ENCODE measurements around the gene ZBTB21. TPM values are rescaled to one million over a fixed set of nuclear protein-coding genes. Genes with fewer than 3 reads are reported as not detected.

The ZBTB21 gene
- total RNA-seq, 1 donor from 2014 or later: 38.1 TPM

- no peak for DNase-seq
- no peak overlapping the region for H3K4me3 Mint-ChIP-seq
- peaks cover 2% of the 10 kb centered on the region for H3K27me3 Mint-ChIP-seq
- no peaks in the 10 kb centered on the region for H3K9me3 Mint-ChIP-seq
- no peaks in the 10 kb centered on the region for H3K36me3 Mint-ChIP-seq (ENCODE audit: low read depth)
- H3K27ac Mint-ChIP-seq: no peak overlapping the region
- H3K4me1 Mint-ChIP-seq: no peaks in the 10 kb centered on the region
- intact Hi-C loops (cut with micrococcal nuclease): no loop called here
These were observed 22.8 kb upstream of the ZBTB21 start for GRCh38 chr21:42032968-42033367.

- Mint-ChIP-seq H3K27ac (no peak overlapping the region), H3K4me3 (no peak overlapping the region), H3K27me3 (peaks cover 2% of the 10 kb centered on the region), H3K9me3 (no peaks in the 10 kb centered on the region), H3K36me3 (ENCODE audit: low read depth) (no peaks in the 10 kb centered on the region), H3K4me1 (no peaks in the 10 kb centered on the region)
- intact Hi-C loops (cut with micrococcal nuclease): no loop called here
- DNase-seq: no peak
These were observed 22.1 kb upstream of the ZBTB21 start for GRCh38 chr21:42032266-42032665.

DNA sequence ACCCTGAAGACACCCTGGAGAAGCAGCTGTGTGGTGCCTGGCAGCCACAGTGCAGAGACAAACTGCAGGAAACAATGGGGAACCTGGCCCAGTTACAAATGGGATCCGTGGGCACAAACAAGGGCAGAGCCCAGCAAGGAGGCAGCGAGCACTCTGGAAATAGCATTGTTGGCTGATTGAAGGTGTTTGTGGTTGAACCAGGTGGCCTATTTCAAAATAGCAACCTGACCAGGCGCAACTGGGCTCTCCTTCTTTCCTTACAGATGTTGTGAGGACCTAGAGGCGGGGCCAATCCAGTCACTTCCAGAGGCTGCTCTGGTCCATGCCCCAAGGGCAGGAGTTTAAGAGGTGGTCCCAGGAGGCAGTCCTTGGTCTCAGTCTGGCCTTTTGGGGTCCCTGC lies 21.7 kb upstream of the ZBTB21 start:
- DNase-seq: no peak
- Mint-ChIP-seq H3K4me1 (no peaks in the 10 kb centered on the region), H3K27me3 (peaks cover 2% of the 10 kb centered on the region), H3K36me3 (ENCODE audit: low read depth) (no peaks in the 10 kb centered on the region), H3K27ac (no peak overlapping the region), H3K4me3 (no peak overlapping the region), H3K9me3 (no peaks in the 10 kb centered on the region)
- intact Hi-C loops (cut with micrococcal nuclease): no loop called here

GRCh38 chr21:42031241-42031640 lies 21.1 kb upstream of the ZBTB21 start:
- intact Hi-C loops (cut with micrococcal nuclease): no loop called here
- Mint-ChIP-seq H3K27me3 (peaks cover 2% of the 10 kb centered on the region), H3K36me3 (ENCODE audit: low read depth) (no peaks in the 10 kb centered on the region), H3K9me3 (no peaks in the 10 kb centered on the region), H3K27ac (no peak overlapping the region), H3K4me3 (no peak overlapping the region), H3K4me1 (no peaks in the 10 kb centered on the region)
- DNase-seq: no peak

GRCh38 chr21:42030311-42030710 lies 20.2 kb upstream of the ZBTB21 start:
- intact Hi-C loops (cut with micrococcal nuclease): no loop called here
- H3K27ac Mint-ChIP-seq: no peak overlapping the region
- no peak overlapping the region for H3K4me3 Mint-ChIP-seq
- H3K36me3 Mint-ChIP-seq (ENCODE audit: low read depth): no peaks in the 10 kb centered on the region
- H3K27me3 Mint-ChIP-seq: no peaks in the 10 kb centered on the region
- DNase-seq: no peak
- H3K9me3 Mint-ChIP-seq: no peaks in the 10 kb centered on the region
- H3K4me1 Mint-ChIP-seq: no peaks in the 10 kb centered on the region

- no peak overlapping the region for H3K4me3 Mint-ChIP-seq
- H3K27me3 Mint-ChIP-seq: no peaks in the 10 kb centered on the region
- intact Hi-C loops (cut with micrococcal nuclease): no loop called here
- no peaks in the 10 kb centered on the region for H3K36me3 Mint-ChIP-seq (ENCODE audit: low read depth)
- no peak for DNase-seq
- no peak overlapping the region for H3K27ac Mint-ChIP-seq
- H3K4me1 Mint-ChIP-seq: no peaks in the 10 kb centered on the region
- no peaks in the 10 kb centered on the region for H3K9me3 Mint-ChIP-seq
These were observed 18.7 kb upstream of the ZBTB21 start for GRCh38 chr21:42028766-42029425.

DNA sequence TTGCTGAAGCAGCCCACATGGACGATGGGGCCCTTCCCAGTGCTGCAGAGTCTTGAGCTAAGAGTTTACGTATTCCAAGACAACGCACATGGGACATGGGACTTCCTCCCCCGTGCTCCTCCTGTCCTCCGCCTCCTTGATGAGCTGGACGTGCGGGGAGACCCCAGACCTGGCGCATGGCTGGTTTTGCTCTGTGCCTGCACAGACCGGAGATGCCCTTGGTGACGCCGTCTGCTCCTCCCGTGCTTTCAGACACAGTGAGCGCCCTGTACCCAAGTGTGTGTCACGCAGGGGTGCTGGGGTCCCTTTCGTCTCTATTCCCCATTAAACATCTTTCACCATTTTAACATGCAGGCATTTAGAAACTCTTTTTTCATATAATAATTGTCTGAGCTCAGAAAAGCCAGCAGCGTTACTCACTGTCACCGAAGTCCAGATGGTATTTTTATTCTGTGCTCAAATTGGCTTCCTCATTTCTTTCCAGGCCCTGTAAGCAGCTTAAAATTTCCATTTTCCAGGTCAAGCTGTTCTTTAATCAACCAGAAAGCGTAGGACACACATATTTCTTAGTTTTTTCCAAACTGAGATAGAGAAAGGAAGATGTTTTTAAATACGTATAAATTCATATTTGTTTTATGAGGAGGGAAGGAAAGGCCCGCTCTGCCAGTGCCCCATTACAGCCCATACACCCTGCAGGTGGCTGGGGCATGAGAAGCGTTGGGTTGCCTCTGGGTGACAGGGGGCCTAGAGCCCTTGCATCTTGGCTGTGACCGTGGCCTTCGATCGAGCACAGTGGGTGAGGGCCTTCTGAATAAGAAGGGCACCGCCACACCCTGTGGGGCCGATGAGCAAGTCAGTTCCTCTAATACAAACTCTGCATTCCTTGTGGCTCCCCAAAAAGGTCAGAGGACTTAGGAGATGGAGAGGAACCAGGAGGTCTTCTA lies 17.9 kb upstream of the ZBTB21 start:
- H3K4me1 Mint-ChIP-seq: no peaks in the 10 kb centered on the region

GRCh38 chr21:42027085-42027821 lies 17.1 kb upstream of the ZBTB21 start:
- Mint-ChIP-seq H3K27me3 (no peaks in the 10 kb centered on the region), H3K4me3 (no peak overlapping the region), H3K9me3 (no peaks in the 10 kb centered on the region), H3K36me3 (ENCODE audit: low read depth) (no peaks in the 10 kb centered on the region), H3K27ac (no peak overlapping the region), H3K4me1 (no peaks in the 10 kb centered on the region)
- intact Hi-C loops (cut with micrococcal nuclease): no loop called here
- no peak for DNase-seq

More for the DNA sequence above, 17.9 kb upstream of the ZBTB21 start:
- Mint-ChIP-seq H3K9me3 (no peaks in the 10 kb centered on the region), H3K36me3 (ENCODE audit: low read depth) (no peaks in the 10 kb centered on the region), H3K27ac (no peak overlapping the region), H3K27me3 (no peaks in the 10 kb centered on the region), H3K4me3 (no peak overlapping the region)
- intact Hi-C loops (cut with micrococcal nuclease): no loop called here
- no peak for DNase-seq

GRCh38 chr21:42026082-42026435 lies 15.9 kb upstream of the ZBTB21 start:
- H3K4me3 Mint-ChIP-seq: no peak overlapping the region
- DNase-seq: no peak
- no peaks in the 10 kb centered on the region for H3K4me1 Mint-ChIP-seq
- intact Hi-C loops (cut with micrococcal nuclease): no loop called here
- no peaks in the 10 kb centered on the region for H3K36me3 Mint-ChIP-seq (ENCODE audit: low read depth)
- H3K9me3 Mint-ChIP-seq: no peaks in the 10 kb centered on the region
- no peak overlapping the region for H3K27ac Mint-ChIP-seq
- H3K27me3 Mint-ChIP-seq: no peaks in the 10 kb centered on the region

DNA sequence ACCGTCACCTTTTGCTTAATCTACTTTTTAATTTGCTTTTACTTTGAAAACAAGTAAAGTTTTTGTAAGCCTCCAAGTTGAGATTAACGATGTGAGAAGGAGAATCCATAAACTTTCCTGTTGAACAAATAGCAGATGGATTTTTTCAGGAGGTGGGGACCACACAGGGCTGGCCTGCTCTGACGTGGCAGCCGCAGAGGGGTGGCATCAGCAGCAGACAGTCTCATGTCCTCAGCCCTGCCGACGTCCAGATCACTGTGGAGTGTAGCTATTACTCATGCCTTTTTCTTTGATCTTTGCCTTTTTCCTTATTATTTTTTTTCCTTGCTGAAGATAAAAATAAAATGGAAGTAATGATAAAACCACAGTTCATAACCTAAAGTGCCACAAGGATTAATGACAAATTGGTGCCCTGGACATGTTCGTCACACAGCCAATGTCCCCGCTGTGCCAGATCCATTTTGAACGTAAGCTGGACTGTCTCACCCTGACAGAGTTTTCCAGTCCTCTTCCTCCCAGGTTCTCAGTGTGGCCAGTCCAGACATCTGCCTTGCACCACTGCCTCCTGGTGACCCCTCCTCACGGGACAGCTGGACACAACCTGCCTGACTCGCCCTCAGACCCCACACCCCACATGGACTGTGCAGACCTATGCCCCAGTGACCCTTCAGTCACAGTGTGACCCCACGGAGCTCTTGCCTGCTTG lies 15.4 kb upstream of the ZBTB21 start:
- Mint-ChIP-seq H3K9me3 (no peaks in the 10 kb centered on the region), H3K36me3 (ENCODE audit: low read depth) (no peaks in the 10 kb centered on the region), H3K27me3 (no peaks in the 10 kb centered on the region), H3K4me3 (no peak overlapping the region), H3K4me1 (no peaks in the 10 kb centered on the region), H3K27ac (no peak overlapping the region)
- no peak for DNase-seq
- intact Hi-C loops (cut with micrococcal nuclease): no loop called here

GRCh38 chr21:42022906-42023305 lies 12.7 kb upstream of the ZBTB21 start:
- no peaks in the 10 kb centered on the region for H3K36me3 Mint-ChIP-seq (ENCODE audit: low read depth)
- no peak for DNase-seq
- no peak overlapping the region for H3K27ac Mint-ChIP-seq
- no peaks in the 10 kb centered on the region for H3K4me1 Mint-ChIP-seq
- no peak overlapping the region for H3K4me3 Mint-ChIP-seq
- intact Hi-C loops (cut with micrococcal nuclease): no loop called here
- no peaks in the 10 kb centered on the region for H3K9me3 Mint-ChIP-seq
- peaks cover 8% of the 10 kb centered on the region for H3K27me3 Mint-ChIP-seq

DNA sequence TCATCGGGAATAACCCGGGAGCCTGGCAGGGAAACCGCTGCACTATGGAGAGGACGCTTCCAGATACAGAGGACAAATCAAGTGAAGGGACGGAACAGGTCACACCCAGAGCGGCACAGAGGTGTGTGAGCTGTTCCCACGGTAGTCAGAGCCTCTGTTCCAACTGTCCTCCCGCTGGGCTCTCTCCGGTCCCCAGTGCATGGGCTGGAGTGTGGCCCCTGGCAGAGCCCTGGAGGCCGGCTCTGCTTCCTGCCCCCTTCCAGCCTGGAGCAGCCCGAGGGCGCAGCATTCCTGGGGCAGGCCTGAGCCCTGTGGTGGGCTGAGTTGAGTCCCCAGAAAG lies 11.9 kb upstream of the ZBTB21 start:
- H3K27me3 Mint-ChIP-seq: peaks cover 8% of the 10 kb centered on the region
- H3K4me1 Mint-ChIP-seq: no peaks in the 10 kb centered on the region
- H3K27ac Mint-ChIP-seq: no peak overlapping the region
- no peak overlapping the region for H3K4me3 Mint-ChIP-seq
- H3K9me3 Mint-ChIP-seq: no peaks in the 10 kb centered on the region
- H3K36me3 Mint-ChIP-seq (ENCODE audit: low read depth): no peaks in the 10 kb centered on the region
- intact Hi-C loops (cut with micrococcal nuclease): no loop called here
- DNase-seq: no peak

DNA sequence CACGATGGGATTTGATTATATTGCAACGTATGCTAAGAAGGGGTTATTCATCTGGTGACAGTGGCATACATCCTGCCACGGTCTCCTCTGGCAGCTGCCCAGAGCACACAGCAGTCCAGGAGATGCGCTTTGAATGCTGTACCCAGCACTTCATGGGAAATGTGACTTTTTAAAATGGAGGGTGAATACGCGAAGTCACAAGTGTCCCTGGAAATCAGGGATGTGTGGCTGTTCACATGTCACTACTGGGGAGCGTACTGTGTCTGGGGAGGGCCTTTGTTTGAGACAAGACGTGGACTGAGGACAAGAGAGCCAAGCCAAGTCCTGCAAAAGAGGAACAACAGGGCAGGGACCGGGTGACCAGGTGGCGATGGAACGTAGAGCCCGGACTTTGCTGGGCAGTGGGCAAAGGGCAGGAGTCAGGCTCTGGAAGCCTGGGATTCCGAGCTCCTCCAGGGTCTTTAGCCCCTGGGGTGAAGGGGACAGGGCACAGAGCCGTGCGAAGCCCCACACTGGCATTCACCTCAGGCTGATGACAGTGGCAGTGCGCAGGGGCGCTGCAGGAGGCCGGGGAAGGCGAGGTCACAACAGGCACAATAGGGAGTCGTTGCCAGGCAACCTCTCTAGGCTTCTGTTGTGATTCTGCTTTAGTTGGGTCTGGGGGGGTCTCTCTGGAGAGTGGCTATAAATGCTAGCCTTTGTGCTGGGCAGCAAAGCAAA lies 11.4 kb upstream of the ZBTB21 start:
- Mint-ChIP-seq H3K36me3 (ENCODE audit: low read depth) (no peaks in the 10 kb centered on the region), H3K27ac (no peak overlapping the region), H3K27me3 (peaks cover 8% of the 10 kb centered on the region), H3K4me3 (no peak overlapping the region), H3K4me1 (no peaks in the 10 kb centered on the region), H3K9me3 (no peaks in the 10 kb centered on the region)
- intact Hi-C loops (cut with micrococcal nuclease): no loop called here
- no peak for DNase-seq

Data from activated CD4-positive, alpha-beta T cell treated with anti-CD3 and anti-CD28 coated beads, Interleukin-2, amount 10 ng/mL, durations not matched to agents 24 days and 14 days (primary cell).